GM18870 (cell line): ENCODE data around the gene KCNT1.

Experiments
- ATAC-seq: cut with Tn5 transposase; IDR thresholded peaks from one replicate; pipeline ENCODE4 v1.9.1; 2021; ENCODE audit warnings: moderate library complexity; ENCODE audit not compliant: unreplicated experiment

Gene KCNT1

DNA sequence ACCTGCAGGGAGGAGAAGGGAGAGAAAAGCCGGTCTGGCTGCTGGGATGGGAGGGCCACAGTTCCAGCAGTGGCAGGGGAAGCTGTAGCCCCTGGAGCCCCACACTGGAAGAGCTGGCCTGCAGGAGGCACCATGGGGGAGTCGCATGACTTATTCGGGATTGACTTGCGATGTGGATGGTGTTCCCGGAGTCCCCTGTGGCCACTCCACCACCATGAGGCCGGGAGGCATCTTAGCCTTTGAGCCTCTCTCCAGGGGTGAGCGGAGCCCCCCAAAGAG lies 92.0 kb downstream of the KCNT1 start:
- ATAC-seq: no peak

DNA sequence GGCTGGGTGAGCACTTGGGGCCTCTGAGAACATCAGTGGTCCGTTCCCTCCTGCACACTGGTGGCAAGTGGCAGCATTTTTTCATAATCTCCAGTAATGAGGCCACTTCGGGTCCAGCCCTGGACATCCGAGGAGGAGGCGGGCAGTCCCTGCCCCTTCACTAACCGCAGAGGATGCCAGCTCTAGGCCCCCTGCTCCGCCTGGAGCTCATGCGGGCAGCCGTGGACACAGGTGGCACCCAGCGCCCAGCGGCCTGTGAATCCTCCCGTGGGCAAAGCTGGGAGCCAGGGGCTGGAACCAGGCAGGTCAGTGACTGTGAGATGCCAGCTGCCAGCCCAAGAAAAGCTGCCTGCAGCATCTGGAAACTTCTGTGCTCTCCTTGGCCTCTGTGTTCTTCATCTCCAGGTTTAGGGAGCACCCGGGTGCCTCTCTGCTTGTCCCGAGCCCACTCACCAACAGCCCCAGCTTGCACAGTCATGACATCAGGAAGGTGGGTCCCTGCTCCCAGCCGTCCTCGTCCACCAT lies 92.4 kb downstream of the KCNT1 start:
- no peak for ATAC-seq

DNA sequence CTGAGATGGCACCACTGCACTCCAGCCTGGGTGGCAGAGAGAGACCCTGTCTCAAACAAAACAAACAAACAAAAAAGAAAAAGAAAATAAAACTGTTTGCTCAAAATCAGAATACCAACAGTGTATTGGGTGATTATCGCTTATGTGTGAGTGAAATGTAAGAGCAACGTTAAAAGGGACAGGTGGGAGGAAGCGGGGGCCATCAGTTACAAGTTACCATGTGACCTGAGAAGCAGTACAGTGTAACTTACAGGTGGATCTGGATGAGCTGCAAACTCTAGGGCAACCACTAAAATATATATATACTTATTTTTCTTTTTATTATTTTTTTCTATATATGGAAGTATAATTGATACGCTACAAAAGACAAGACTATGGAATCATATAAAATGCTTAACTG lies 93.4 kb downstream of the KCNT1 start:
- ATAC-seq: no peak

DNA sequence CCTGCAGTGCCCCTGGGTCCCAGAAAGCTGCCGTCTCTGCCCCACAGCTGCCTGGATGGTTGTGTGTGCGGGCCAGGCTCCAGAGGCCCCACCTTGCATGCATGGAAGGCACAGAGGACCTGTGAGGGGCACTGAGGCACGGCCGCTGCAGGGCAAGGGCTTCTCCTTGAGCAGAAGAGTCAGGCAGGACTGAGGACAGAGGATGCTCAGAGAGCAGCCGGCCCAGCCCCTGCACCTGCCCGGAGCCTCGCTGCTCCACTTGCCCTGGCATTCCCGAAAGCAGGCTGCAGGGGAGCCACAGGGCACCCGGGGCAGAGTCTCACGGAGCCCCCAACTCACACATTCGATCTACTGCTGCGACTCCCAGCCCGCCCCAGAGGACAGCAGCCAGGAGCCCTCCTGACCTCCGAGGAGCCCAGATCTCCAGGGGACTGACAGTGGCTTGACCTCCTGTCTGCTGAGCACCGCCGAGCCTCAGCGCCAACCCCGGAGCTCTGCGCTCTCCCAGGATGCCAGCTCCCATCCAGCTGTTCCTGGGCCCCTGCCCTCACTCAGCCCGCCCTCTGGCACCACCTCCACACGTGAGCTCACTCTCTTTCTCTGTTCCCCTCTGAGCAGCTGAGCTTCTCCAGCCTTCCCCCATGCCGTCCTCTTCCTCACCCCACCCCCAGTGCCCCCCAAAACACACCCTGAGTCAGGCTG lies 95.0 kb downstream of the KCNT1 start:
- no peak for ATAC-seq

DNA sequence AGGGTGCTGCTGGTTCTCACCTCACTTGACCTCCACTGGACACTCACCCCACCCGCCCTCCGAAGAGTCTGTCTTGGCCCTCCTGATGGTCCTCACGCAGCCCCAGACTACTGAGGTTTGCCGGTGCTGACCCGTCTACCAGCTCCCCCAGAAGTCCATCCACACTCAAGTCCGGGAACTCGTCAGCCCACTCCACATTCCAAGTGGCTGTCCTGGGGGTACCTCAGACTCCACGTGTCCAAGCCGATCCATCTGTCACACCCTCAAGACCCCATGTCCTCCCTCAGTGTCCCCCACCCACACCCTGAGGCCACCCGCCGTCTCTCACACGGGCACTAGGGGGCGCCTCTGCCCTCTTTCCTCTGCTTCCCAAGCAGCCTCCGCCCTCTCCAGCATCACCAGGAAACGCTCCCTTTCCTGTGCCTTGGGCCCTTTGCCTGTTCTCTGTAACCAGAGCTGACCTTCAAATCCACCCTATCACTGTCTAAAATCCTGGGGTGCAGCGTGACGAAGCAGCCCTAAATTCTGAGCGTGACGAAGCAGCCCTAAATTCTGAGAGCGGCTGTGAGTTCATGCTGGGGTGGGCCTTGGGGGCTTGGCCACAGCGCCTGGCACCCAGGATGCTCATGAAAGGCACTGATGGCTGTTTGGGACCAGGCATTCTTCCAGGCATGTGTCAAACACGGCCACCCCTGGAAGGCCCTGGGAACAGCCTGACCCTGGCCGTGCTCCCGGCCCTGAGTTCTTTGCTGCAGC lies 95.7 kb downstream of the KCNT1 start:
- no peak for ATAC-seq

DNA sequence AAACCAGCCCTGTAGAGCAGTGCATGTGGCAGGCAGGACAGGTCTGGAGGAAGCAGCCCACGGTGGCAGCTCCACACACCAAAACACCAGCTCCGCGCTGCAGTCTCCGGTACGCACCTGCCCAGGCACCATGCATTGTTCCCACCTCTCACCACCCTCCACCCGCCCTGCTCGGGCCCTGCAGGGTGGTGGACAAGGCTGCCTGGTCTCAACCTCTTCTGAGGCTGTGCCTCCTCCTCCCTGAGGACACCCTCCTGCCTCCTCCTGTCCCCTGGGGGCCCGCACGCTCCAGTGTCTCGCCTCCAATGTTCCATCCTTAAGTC lies 96.2 kb downstream of the KCNT1 start:
- no peak for ATAC-seq

DNA sequence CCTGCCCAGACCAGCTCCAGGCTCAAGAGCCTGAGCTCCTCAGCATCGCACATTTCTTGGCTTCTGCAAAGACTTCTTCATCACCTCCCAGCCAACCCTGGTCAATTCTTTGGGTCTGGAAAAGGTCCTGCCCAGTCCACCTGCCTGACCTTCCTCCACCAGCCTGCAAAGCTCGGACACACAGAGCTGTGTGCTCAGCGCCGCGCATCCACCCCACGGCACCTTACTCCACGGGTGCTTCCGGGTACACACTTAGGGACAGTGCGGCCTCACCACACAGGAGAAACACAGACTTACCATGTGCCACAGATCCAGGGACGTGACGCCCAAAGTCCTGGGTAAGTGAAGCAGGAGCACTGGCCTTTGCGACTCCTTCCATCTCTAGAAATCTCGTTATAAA lies 97.3 kb downstream of the KCNT1 start:
- ATAC-seq: no peak

DNA sequence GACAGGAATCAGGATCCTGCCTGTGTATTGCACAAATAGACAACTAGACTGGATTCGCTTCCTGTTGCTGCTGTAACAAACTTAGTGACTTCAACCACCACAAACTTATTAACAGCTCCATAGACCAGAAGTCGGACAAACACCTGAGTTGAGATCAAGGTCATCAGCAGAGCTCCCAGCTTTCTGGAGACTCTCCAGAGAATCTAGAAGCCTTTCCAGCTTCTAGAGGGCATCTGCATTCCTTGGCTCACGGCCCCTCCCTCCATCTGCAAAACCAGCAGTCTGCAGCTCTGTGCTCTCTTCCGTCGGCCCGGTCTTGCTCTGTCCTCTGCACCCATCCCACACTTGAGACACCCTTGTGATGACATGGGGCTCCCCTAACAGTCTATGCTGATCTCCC lies 99.1 kb downstream of the KCNT1 start:
- no peak for ATAC-seq

DNA sequence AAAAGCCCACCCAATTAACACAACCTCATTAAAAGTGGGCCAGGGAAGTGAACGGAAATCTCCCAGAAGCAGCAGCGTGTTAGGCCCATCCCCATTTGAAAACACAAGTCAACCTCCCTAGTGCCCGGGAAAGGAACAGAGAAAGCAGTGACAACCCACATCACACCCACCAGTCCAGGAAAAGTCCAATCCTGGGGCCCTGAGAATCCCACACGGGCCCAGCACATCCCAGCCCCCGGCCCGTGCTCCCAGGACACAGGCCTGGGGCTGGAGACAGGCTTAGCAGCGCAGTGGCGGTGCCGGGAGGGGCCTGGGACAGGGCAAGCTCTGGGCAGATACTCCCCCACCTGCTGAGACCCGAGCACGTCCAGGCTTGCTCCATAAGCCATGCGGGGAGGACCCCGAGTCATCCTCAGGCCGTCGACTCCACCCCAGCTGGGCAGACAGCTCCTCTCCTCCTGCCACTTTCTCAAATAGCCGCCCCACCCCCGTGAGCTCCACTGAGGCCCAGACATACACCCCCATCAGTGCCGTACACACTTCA lies 101.0 kb downstream of the KCNT1 start:
- ATAC-seq: no peak

DNA sequence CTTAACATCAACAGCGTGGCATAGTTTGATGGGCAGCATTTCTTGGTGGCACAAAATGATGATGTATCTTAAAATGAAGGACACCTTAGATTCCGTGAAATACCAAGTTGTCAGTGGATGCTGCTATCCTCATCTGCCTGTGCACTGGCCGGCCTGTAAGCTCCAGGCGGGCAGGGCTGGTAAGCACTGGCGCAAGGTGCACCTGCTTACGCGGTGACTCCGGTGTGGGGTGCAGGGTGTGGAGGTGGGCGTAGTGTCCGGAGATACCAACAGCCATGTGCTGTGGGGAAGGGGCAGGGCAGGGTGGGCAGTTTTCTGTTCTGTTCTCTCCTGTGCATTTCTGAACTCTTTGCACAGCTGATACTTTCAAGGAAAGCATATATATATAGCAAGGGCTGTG lies 101.5 kb downstream of the KCNT1 start:
- ATAC-seq: no peak

DNA sequence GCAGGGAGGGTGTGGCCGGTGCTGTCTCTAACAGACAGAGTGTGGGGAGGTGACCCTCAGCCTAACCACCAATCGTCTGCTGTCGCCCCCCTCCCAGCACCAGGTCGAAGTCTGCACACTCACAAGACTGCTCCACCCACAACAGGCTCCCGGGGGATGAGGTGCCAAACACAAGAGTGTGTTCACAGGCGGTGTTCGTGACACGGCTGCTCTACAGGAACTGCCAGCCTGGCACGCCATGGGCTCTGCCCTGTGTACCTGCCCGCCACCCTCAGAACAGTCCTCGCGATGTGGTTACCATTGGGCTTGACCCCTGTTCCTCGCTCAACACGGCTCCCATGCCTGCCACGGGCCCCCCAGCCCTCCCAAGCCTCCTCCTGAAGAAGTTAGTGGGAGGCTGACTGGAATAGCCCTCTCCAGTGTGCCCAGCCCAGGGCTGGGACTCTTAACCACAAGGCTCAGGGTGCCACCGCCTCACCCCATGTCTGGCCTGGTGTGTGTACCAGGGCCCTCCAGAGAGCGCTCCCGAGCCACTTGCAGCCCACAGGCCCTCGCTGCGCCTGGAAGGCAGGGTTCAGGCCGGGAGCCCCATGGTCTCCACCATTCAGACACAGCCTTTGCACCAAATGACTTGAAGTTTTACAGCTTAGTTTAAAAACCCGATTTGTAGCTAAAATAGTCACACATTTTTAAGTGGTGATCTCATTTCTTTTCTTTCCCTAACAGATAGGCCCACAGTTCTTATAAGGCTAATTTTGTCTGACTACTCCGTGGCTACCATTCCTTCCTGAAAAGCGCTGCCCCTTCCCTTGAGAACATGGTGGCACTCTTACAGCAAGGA lies 102.8 kb downstream of the KCNT1 start:
- no peak for ATAC-seq

DNA sequence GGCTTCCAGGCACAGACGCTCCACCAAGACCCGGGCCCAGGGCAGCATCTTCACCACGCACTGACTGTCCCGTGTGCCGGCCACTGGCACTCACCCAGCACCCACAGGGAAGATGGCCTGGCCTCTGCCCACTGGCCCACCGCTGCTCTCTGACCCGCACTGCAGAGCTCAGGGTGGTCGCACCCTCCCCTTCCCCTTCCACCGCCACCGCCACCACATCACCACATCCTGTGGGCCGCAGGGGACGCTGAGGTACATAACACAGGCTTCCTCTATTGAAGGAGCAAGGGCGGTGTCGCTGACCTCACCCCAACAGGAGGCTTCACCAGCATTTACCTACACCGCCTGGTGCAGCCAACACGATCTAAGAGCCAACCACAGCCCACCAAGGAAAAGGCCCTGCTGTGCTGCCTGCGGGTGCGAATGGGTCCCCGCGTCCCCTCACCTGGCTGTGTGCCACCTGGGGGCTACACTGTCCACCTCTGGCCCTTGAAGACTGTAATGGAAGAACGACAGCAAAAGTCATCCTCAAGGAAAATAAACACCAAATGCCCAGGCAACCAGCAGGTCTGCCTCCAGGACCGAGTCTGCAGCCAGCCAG lies 103.5 kb downstream of the KCNT1 start:
- ATAC-seq: no peak

DNA sequence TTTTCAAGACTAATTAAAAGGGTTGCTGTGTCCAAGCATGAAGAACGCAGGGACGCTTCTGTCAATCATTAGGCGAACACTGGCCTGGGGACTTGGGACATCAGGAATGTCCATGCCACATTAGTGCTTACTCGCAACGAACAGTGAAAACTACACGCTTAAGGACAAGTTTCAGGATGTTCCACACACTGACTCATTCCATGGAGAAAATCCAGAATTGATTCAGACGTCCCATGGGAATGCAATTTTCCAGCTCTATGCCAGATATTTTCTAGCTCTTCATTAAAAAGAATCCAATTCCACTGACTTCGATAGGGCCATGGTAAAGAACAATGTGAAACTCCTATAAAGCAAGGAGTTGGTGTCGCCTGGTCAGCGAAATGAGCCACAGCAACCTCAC lies 107.2 kb downstream of the KCNT1 start:
- no peak for ATAC-seq

DNA sequence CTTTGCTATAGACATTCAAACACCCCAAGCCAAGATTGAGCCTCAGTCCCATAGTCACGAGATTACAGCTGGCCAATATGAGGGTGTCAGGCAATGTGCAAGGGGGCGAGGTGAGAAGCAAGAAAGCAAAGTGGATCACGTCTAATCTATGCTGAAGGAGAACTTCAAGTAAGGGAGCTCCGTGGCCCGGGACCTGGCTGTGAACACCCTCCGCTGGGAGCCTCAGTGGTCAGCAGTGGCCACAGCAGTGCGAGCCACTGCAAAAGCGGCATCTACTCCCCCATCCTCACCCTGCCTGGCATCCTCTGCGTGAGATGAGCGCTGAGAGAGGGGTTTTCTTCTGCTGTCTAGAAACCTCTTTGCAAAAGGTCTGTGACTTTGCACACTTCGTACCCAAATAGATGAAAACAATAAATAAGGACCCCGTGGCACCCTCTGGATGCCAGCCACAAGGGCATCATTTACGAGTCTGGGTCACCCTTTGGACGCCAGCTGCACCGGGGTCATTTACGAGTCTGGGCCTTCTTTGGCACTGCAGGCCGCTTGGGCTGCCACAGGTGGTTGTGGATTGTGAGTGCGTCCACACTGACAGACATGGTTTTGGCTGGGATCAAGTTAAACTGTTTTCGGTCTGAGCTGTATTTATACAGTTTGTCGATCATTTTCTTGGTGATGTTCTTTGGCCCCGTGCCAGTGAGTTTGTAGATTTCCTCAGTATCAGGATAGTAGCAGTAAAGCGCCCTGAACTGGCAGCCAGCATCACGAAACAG lies 109.0 kb downstream of the KCNT1 start:
- ATAC-seq: no peak

DNA sequence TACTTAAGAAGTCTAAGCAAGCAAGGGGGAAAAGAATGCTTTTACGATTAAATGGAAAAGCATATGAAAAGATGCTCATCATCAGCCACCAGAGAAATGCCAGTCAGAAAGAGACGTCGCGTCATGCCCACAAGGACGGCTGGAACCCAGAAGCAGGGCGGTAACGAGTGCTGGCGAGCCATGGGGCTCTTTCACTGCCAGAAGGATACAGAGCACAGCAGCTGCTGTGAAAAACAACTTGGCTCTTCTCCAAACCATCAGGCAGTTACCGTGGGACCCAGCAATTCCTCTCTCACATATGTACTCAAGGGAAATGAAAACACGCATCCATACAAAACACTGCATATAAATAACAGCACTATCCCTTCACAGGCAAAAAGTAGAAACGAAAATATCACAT lies 109.8 kb downstream of the KCNT1 start:
- no peak for ATAC-seq

DNA sequence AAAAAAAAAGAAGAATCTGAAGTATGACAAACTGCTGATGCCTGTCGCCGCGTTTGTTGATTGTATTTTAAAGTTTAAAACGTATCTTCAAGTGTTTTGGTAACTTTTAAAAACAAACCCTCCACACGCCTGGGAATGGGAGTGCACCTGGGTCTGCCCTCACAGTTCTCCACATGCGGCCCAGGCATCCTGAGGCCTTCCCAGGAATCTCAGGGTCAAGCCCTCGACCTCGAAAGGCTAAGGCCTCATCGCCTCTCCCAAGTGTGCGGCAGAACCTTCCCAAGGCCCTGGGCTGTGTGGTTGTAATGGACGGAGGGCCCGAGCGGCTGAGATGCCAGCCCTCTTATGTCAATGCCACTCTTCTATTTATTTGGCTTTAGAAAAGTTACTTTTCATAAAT lies 111.0 kb downstream of the KCNT1 start:
- no peak for ATAC-seq

DNA sequence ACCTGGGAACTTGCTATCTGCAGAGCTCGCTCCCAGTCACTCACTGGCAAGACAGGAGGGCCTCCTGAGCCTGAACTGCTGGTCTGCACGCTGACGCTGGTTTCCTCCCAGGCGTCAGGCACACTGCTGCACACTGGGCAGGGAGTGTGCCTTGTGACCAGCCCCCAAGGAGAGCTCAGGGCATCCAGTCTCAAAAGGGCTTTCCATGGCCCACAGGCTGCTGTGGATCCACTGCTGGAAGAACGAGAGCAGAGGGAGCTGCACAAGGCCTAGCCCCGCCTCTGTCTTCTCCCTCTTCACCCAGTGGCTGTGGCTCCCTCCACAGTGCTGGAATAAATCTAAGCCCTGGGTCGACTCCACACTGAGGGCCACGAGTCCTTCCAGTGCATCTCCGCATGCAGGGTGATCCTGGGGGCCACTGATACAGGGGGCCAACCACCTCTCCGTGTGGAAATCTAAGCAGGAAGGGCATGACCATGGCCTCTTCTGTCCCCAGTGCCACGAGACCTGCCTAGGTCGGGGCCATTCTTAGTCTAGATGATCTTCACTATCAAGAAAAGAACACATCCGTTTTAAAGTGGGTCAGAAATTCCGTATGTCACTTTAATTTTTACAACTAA lies 111.8 kb downstream of the KCNT1 start:
- no peak for ATAC-seq

DNA sequence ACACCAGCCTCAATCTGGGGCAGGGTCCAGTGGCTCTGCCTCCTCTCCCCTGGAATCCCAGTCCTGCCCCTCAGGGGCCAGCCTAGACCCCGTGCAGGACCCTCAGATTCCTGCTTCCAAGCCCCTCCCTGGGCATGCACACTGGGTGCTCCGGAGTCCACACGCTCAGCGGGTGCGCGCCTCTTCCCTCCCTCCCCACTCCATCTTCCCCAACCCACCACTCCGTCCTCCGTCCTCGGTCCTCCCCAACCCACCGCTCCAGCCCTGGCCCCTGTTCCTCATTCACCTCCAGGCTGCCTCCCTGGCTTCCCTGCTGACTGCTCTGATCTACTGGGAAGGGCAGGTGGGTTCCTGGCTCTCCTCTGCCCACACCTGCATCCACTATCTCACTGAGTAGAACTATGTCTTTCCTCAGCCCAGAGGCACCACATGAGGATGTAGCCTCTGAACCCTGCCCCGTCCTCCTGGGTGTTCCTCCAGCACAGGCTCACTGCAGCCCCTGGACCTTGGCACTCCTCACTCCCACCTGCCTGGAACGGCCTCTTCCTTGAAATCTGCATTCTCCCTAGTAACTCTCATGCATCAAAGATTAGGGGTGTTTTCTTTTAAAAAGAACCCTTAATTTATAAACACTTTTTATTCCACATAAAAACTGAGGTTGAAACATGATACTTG lies 112.6 kb downstream of the KCNT1 start:
- ATAC-seq: no peak

DNA sequence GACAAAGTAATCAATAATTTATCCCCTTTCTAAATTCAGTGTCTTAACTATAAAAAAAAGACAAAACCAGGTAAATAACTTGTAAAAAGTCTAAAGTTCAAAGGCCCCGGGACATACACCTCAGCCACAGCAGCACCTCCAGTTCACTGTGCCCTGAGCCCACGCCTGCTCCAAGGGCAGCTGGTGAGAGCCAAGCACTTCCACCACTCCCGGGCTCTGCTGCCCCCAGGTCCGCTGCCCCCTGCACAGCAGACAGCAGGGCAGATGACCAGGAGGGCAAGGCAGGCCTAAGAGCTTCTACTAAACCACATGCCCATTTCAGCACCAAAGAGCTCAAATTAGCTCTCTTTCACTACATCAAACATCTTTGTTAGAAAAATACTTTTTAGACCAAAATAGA lies 113.4 kb downstream of the KCNT1 start:
- no peak for ATAC-seq
